Stimulated activated CD4-positive, alpha-beta T cell treated with anti-CD3 and anti-CD28 coated beads, Interleukin-2, amount 100 ng/mL, for 4 hours (primary cell): ENCODE data around the gene PLA2G4F.

Source experiments
- DNase-seq: peaks from one replicate; pipeline ENCODE4 v3.0.0-alpha.2; 2020; ENCODE audit warnings: low read depth

PLA2G4F gene

GRCh38 chr15:42148808-42149492 lies 7.5 kb downstream of the PLA2G4F start:
- no peak for DNase-seq

GRCh38 chr15:42147431-42147735 lies 9.1 kb downstream of the PLA2G4F start:
- no peak for DNase-seq

- DNase-seq = no peak
These were observed 9.6 kb downstream of the PLA2G4F start for GRCh38 chr15:42146551-42147430.

GRCh38 chr15:42145546-42146455 lies 10.6 kb downstream of the PLA2G4F start:
- no peak for DNase-seq

- no peak for DNase-seq
These were observed 11.5 kb downstream of the PLA2G4F start for GRCh38 chr15:42144841-42145375.

- no peak for DNase-seq
These were observed 12.4 kb downstream of the PLA2G4F start for GRCh38 chr15:42143866-42144625.

- no peak for DNase-seq
These were observed 13.1 kb downstream of the PLA2G4F start for GRCh38 chr15:42143356-42143755.

- no peak for DNase-seq
These were observed 14.4 kb downstream of the PLA2G4F start for GRCh38 chr15:42141795-42142667.

- no peak for DNase-seq
These were observed 15.2 kb downstream of the PLA2G4F start for GRCh38 chr15:42141246-42141645.

GRCh38 chr15:42140383-42141070 lies 15.9 kb downstream of the PLA2G4F start:
- no peak for DNase-seq

- DNase-seq = no peak
These were observed 16.8 kb downstream of the PLA2G4F start for GRCh38 chr15:42139596-42139995.

- DNase-seq = no peak
These were observed 17.5 kb downstream of the PLA2G4F start for GRCh38 chr15:42138968-42139386.

- no peak for DNase-seq
These were observed 18.0 kb downstream of the PLA2G4F start for GRCh38 chr15:42138411-42138810.

GRCh38 chr15:42137461-42138261 lies 18.8 kb downstream of the PLA2G4F start:
- no peak for DNase-seq

- DNase-seq = no peak
These were observed 19.9 kb downstream of the PLA2G4F start for GRCh38 chr15:42136513-42136912.

GRCh38 chr15:42135351-42135750 lies 21.1 kb downstream of the PLA2G4F start:
- DNase-seq = no peak

GRCh38 chr15:42134617-42135245 lies 21.7 kb downstream of the PLA2G4F start:
- DNase-seq = no peak

- DNase-seq = no peak
These were observed 22.4 kb downstream of the PLA2G4F start for GRCh38 chr15:42133886-42134502.
